Prostate gland (tissue), 2 donors: ENCODE results near the gene ANKRD12.

Experiments used
- POLR2A ChIP-seq: fragments of 450-650 bp; IDR thresholded peaks from one replicate; pipeline ENCODE4 v1.6.1; 2016; ENCODE audit warnings: antibody characterized with exemption, mild to moderate bottlenecking
- TF ChIP-seq, protein P1 (sequence below), 4 experiments: fragments of 200-600 bp in 2 of 4; fragments of 450-650 bp in 2 of 4; sonication (generic) in 2 of 4; IDR thresholded peaks; 1 replicate in 3 of 4; 2 replicates in 1 of 4; pipeline ENCODE4 v1.5.1; 2016 to 2019; ENCODE audit warnings: antibody characterized with exemption in 4 of 4, mild to moderate bottlenecking in 2 of 4, moderate library complexity in 2 of 4

DNA sequence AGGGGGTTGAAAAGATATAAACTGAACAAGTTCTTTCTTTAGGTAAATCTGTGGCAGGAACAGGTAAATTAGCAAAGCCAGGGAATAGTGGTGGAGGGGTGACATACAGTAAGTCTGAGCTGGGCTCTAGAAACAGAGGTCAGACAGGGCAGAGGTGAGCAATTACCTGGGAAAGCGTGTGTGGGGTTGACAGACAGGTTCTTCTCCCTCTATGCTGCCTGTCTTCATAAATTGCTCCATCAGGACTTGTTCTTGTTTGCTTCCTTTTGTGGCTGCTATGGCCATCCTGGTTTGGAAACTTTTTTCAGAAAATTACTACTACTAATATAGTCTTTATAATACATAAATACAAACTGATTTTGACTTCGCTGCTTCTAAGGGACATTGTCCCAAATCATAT is 3.4 kb upstream of the ANKRD12 start:
- TF ChIP-seq, protein P1, sequence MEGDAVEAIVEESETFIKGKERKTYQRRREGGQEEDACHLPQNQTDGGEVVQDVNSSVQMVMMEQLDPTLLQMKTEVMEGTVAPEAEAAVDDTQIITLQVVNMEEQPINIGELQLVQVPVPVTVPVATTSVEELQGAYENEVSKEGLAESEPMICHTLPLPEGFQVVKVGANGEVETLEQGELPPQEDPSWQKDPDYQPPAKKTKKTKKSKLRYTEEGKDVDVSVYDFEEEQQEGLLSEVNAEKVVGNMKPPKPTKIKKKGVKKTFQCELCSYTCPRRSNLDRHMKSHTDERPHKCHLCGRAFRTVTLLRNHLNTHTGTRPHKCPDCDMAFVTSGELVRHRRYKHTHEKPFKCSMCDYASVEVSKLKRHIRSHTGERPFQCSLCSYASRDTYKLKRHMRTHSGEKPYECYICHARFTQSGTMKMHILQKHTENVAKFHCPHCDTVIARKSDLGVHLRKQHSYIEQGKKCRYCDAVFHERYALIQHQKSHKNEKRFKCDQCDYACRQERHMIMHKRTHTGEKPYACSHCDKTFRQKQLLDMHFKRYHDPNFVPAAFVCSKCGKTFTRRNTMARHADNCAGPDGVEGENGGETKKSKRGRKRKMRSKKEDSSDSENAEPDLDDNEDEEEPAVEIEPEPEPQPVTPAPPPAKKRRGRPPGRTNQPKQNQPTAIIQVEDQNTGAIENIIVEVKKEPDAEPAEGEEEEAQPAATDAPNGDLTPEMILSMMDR (IDR thresholded peaks at IDR 0.05): no peak
- TF ChIP-seq POLR2A: no peak
